ENCODE measurements around the gene EDEM3.
"Not testable (repeated sequence)": the region's sequence is repeated elsewhere in the genome, so short reads cannot be mapped to it uniquely, and the experiment has no call there.

The EDEM3 gene

DNA sequence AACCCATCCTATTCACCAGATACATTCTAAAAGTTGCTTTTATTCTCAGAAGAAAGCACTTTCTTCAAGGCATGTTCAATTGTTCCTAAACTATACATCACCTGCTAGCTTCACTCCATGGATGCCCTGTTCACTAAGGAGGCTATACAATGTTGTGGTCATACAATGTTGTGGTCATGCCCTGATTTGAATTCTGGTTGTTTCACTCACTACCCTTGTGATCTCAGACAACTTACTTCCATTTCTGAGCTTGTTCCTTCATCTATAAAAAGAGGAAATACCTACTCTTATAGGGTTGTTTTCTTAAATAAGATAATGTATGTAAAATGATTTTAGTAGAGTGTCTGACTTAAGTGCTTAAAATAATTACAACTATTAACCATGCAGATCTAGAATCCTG is 19.7 kb downstream of the EDEM3 start:
- DNase-seq = no peak

DNA sequence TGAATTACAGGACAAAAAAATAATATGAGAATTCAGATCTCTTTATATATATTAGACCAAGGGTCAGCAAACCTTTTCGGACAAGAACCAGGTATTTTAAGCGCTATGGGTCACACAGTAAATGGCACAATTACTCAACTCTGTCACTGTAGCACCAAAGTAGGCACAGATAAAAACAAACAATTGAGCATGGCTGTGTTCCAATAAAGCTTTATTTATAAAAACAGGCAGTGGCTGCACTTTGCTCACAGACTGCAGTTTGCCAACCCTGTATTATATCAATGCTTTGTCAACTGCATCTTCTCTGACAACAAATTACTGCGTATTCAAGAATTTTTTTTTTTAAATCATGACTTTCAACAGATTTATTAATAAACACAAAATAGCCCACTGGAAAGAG is 29.8 kb downstream of the EDEM3 start:
- DNase-seq = no peak

DNA sequence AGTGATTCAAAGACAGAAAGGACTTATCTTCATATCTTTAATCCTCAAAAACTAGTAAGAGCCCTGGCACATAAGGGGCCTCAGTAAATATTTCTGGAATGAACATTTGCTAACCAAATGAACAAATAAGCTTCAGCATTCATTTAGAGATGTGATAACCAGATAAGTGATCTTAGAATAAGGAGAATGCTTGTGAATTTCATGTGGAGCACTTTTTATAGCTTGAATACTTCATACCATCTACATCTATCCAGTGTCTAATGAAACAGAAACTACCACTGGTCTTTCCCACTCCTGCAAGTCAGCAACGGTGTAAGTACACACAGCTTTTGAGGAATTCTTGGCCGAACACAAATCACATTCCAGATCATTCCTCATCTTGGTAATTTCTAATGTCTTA is 38.5 kb downstream of the EDEM3 start:
- no peak for DNase-seq

DNA sequence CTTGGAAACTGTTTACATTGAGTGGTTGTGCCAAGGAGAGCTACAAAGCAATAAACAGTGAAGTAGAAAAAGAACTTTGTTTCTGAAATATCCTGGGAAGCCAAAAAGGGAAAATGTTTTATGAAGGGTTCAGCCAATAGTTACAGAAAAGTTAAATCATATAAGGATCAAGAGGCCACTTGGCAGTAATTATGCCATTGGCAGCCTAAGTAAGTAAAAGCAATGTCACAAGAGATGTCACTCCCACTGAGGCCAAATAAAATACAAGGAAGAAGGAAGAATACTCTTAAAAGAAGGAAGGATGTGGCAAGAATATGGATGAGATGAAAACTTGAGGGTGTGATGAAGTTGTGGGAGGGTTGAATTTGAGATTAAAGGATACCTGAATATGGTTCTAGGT is 45.2 kb downstream of the EDEM3 start:
- no peak for DNase-seq

DNA sequence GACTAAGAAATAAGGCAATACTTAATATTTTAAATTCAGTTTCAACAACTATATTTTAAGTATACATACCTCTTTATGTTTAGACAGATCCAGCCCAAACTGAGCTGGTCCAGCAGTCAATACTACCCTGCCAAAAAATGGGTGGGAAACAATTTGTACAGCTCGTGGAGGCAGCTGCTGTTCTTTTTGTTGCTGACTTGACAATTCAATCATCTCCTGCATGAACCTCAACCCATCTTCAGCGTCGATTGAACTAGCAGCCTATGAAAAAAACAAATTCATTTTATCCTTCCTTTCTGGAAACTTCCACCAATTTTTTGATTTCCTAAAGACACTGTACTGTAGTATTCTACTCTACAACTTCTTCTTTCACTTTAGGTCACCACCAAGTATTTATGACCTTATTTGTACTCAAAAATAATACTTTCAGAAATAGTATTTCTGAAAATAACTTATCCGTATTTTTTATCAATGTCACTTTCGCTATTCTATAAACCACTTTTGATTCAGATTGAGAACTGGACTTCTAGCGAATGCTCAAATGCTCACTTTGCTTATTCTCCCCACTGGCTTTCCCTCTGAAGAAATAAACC is 46.5 kb downstream of the EDEM3 start:
- DNase-seq = no peak

DNA sequence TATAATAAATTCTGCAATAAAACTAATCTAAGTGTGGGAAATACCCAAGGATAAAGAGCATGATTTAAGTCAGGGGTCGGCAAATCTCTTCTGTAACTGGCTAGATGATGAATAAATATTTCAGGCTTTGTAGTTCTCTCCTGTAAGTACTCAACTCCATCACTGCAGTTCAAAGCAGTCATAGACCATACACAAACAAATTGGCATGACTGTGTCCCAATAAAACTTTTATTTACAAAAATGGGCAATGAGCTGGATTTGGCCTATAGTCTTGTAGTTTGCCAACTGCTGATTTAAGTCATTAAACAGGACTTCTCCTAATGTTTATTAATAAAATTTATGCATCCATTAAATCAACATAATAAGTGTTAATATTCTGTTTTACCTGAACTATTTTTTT is 49.4 kb downstream of the EDEM3 start:
- DNase-seq = no peak

DNA sequence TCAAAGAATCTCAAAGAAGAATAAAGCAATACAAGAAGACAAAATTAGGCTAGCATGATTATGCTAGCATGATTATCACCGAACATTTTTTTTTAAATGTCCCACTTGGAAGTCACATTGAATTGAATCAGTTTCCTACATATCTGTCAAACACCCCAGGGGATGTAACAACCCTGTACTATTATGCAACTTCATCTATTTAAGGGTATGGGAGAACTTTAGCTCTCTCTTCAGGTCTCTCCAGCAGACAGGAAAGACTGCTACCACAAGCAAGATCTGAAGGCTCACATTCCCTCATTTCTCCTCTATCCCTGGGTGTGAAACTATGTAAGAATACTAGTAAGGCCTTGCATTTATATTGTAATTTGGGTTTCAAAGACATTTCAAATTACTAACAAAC is 52.8 kb downstream of the EDEM3 start:
- no peak for DNase-seq

DNA sequence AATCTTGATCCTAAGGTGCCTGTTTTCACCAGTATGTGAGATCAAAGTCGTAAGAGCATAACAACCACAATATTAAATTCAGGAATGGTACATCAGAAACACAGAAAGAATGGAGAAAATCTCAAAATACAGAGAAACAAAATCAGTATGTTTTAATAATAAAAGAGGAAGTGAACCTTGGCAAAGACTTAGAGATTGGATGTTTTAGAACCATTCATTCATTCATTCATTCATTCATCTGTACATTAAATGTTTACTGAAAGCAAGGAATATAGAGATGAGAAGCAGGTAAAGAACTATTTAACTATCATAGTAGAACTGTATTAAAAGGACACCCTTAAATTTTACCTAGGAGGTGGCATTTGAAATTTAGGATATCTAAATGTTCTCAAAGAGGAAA is 55.7 kb downstream of the EDEM3 start:
- DNase-seq = no peak

DNA sequence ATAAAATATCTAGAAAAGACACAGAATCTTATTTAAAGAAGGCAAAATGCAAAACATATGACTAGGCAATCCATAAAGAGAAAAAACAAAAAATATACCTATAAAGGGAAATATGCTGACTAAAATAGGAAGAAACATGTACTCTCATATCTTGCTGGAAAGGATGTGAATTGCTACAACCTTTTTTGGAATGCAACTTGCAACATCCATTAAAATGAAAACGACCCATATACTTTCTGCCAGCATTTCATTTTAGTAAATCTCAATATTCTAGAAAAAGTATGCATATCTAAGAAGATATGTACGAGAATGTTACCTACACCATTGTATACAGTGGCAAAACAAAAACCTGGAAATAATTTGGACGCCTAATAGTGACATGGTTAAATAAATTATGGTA is 56.6 kb downstream of the EDEM3 start:
- DNase-seq = no peak

DNA sequence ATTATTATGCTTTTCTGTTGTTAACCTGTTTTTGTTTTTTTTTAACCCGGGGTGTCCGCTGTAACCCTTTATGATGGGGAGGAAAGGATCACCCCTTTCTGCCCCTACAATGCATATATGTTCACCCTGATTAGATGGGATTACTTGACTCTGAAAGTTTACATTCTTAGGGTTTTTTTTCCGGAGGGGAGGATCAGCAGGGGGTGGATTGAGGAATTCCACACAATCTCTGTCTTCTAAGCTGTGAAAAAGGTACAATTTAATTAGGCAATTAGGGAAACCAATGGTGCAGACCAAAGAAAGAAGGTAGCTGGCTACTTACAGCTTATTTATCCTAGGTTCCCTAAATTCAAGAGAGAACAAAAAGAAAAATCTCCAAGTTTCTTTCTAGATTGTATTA is 58.3 kb downstream of the EDEM3 start:
- DNase-seq = no peak

DNA sequence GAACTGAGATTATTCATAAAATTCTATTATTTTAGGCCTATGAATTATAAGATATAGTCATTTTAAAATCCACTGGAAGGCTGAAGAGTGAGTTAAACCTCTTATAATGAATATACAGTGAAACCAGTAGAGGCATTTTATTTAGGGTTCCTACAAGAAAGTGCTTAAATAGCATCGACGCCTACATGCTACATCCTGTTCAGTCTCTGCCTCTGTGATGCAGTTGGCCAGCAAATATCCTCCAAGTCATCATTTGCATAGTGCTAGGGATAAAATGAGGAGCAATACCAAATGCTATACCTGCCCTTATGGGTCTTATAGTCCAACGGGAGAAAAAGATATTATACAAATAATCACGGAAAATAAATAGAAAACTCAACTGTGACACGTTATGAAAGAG is 59.6 kb downstream of the EDEM3 start:
- DNase-seq = no peak

DNA sequence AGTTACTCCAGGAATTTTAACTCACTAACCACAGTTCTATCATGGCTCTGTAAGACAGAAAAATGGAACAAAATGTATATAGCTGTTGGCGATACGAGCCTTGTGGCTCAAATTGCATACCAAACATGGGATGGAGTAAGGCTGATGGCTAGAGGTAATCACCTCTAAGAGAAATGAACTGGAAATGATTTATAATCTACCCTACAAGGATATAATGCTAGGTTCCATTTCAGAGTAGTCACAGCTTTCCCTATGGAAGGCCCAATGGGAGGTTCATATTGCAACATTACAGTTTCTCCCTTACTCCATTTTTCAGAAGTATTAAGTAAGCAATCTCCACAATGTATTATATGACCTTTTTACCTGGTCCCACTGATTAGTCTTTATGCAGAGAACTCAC is 61.6 kb downstream of the EDEM3 start:
- DNase-seq = no peak

DNA sequence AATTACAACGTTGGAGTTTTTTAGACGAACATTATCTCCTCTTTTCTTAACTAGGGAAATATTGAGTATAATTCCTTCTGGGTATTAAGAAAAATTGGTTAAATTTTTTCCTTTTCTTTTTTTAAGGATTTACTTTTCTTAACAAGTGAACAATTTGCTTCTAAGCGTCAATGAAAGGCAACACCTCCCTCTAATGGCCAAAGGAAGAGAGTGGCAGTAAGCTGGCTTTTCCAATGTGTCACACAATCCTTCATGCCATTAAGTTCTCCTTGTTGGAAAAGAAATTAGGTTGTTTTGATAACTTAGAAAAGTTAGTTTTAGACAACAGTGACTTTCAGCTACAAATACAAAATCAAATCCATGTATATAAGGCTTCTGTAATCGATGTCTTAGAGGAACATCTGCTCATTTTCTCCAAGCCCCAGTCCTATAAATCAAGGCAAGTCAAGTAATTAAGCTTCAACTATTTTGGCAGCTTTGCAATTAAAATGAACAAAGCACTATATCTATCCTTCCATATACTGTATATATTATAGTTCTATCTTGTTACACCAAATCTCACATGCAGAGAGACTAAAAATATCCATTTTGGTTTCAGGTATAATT is 62.8 kb downstream of the EDEM3 start:
- no peak for DNase-seq

DNA sequence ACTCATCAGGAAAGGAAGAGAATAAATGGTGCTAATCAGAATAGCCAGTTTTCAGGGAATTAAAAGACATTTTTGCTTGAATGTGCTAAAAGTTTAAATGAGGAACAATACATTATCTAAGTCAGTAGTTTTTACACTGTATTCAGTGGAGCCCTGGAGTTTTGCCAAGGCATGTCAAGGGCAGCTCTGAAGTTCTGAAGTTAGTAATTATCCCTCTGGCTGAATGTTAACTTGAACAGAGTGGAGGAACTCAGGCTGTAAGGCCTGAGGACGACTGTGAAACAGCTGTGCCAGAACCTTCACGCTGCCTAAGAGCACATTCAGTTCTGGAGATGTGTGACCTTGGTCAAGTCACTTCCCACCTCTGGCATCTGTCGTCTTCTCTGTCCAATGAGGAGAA is 68.1 kb downstream of the EDEM3 start:
- DNase-seq = no peak

DNA sequence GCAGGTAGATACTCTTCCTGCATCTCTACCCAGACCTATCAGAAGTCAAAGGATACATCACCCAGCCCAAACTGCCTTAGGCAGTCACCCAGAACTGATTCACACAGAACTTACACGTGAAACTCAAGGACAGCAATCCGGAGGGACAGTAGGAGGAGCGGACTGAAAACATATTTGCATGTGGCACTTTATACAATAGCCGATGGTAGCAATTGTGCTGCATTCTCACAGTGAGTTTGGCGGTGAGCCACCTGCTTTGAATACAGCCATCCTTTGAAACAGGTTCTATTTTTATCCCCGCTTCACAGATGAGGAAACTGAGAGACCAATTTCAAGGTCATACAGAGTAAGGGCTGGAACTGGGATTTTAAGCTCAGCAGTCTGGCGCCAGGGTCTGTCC is 69.5 kb downstream of the EDEM3 start:
- no peak for DNase-seq

DNA sequence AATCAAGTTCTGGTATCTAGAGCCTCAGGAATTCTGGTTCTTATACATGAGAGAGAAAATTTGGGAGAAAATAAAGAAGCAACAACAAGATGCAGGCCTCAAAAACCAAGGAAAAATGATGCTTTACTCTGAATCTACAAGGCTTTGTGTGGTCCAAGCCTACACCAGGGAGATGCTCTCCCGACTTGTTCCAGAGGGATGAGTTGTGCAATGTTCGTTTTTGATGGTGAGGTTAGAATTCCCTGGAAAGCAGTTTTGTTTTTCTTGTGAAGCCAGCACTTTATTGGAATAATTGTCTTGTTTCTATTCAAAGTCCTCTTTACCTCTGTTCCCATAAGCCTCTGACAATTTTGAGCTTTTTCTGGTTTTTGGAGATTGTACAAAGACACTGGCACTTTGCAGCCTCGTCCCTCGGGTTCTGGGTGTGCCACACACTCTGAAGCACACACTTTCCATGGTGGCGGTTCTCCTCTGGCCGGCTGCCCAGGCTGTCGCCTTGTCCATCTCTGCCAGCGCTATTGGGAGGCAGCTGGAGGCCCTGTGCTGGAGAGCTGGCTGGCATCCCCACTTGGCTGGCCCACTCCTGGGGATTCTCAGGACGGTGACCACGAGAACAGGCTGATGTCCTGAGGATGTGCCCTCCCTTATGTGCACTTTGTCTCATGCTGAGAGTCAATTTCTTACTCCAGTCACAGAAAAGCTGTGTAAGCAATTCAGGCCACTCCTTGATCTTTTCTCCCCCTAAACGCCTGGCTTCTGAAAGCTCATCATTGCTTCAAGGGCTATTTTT is 70.2 kb downstream of the EDEM3 start:
- no peak for DNase-seq

DNA sequence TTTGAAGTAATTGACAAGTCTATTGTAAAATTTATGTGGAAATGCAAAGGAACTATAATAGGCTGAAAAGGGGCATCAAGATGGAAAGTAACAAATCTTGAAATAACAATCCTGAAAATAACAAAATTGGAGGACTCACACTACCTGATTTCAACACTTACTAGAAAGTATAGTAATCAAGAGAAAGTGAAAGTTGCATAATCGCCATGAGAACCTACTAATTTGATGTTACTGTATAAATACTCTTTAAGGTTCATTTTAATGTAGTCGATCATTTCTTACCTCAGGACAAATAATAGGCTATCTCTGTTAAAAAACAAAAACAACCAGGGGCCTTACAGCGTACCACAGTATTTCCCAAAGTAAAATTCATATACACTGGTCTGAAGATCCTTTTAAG is 71.7 kb downstream of the EDEM3 start:
- DNase-seq = no peak

DNA sequence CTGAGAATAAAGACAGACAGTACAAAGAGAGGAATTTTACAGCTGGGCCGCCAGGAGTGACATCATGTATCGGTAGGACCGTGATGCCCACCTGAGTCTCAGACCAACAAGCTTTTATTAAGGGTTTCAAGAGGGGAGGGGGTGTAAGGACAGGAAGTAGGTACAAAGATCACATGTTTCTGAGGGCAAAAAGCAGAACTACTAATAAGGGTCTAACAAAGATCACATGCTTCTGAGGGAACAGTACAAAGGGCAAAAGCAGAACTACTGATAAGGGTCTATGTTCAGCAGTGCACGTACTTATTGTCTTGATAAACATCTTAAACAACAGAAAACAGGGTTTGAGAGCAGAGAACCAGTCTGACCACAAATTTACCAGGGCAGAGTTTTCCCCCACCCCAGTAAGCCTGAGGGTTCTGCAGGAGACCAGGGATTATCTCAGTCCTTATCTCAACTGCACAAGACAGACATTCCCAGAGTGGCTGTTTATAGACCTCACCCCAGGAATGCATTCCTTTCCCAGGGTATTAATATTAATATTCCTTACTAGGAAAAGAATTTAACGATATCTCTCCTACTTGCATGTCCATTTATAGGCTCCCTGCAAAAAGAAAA is 73.9 kb downstream of the EDEM3 start:
- DNase-seq = not testable (repeated sequence)

DNA sequence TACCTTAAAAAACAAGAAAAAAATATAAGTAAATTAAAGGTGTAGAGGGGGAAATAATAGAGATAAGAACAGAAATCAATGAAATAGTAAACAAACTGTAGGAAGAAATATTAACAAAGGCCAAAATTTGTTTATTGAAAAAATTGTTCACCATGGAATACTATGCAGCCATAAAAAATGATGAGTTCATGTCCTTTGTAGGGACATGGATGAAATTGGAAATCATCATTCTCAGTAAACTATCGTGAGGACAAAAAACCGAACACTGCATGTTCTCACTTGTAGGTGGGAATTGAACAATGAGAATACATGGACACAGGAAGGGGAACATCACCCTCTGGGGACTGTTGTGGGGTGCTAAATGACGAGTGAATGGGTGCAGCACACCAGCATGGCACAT is 75.2 kb downstream of the EDEM3 start:
- DNase-seq = not testable (repeated sequence)

DNA sequence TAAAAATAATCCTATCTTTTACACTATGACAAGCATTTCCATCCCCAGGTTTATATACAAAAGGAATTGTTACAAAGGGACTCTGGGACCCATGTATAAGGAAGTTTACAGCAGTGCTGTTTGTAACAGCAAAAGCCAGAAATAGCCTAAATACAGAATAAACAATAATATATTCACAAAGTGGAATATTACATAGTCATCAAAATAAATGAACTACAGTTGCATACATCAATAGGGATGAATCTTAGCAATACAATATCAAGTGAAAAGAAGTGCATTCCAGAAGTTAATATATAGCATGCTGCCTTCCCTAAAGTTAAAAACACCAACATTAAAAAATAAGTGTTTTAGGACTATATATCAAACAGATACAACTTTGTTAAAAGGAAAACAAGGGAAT is 77.3 kb downstream of the EDEM3 start:
- DNase-seq = no peak

DNA sequence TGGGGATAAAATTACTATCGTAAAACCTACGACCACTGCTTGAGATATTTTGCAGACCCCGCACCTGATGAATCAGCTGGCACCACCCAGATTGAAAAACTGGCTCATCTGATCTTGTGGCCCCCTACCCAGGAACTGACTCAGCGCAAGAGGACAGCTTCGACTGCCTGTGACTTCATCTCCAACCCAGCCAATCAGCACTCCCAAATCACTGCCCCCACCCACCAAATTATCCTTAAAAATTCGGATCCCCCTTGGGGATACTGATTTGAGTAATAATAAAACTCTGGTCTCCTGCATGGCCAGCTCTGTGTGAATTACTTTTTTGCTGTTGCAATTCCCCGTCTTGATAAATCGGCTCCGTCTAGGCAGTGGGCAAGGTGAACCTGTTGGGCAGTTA is 81.4 kb downstream of the EDEM3 start:
- no peak for DNase-seq

DNA sequence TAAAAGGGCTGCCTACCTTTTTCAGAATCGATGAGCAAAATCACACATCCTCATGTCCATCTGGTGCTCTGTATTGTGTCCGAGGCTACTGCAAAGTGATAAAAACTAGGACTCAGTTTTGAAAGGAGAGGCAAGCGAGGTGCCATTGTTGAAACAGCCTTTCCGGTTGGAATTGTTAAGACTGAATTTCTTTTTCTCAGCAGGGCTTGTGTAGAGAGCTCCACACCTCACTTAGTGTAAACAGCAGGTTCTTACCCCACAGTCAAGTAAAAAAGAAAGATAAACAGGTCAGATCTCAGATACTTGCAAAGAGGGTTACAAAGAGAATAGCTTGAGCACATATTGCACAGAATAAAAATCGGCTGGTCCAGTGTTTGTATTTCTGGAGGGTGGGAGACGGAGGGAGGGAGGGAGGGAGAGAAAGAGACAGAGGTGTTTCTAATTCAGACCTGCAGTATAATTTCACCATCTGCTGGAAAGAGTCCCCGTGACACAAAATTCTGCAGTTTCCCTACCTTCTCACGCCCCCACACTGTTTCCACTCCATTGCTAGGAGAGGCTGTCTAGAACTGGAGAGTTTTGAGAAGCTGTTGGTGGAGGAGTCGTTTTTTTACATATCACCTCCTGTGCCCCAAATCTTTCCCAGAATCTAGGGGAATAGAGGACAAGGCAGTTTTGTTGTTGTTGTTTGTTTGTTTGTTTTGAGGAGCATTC is 82.5 kb downstream of the EDEM3 start:
- DNase-seq = no peak

DNA sequence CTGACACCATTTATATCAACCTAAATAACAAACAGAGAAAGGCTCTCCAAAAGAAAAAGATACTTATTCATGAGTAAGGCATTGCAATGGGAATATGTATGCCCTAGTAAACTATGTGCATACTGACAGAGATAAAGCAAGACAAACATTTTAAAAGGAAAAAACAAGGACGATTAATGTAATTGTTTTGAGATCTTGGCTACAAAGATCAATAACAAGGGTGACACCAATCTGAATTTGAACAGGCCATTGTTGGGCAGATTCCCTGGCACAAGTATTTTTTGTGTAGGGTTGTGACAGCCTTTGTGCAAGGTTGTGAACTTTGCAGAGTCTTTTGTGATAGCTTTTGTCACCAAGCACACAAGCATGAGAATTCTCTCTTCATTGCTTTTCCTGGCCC is 85.3 kb downstream of the EDEM3 start:
- DNase-seq = no peak

DNA sequence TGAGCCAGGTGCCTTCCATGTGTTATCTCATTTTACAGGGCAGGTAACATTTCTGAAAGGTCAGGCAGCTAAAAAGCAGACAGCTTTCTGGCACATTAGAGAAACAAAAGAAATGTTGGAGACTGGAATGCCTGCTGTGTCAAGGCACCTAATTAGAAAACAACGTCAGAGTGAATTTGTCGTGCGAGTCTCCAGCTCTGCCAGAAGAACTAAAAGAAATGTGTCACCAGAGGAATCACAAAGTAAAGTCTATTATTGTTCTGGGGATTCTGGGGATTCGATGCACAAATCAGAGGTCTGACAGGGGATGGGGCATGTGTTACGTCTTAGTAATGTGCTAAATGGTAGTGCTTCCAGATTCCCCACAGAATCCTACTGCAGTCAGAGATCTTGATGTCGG is 89.3 kb downstream of the EDEM3 start:
- DNase-seq = no peak
